Osteoblast (primary cell): ENCODE data around the gene DYRK1B. TPM values are rescaled to one million over a fixed set of nuclear protein-coding genes. Genes with fewer than 3 reads are reported as not detected.
"Not testable (repeated sequence)": the region's sequence is repeated elsewhere in the genome, so short reads cannot be mapped to it uniquely, and the experiment has no call there.

Source experiments
- DNase-seq: peaks from one replicate; pipeline ENCODE4 v3.0.0; 2011; ENCODE audit warnings: low spot score, mixed read lengths; ENCODE audit not compliant: insufficient read length; ENCODE audit errors: missing footprints
- H2AFZ ChIP-seq: 2 replicates; pipeline ENCODE4 v1.6.0; 2011; ENCODE audit warnings: mild to moderate bottlenecking, low read length
- H3K27ac ChIP-seq: 2 replicates; pipeline ENCODE4 v1.5.1; 2011; ENCODE audit warnings: mild to moderate bottlenecking, low read depth, low read length, moderate library complexity
- H3K27me3 ChIP-seq: 2 replicates; pipeline ENCODE4 v1.6.0; 2012; ENCODE audit warnings: mild to moderate bottlenecking, control low read depth, inconsistent platforms, low read length, moderate library complexity; ENCODE audit not compliant: insufficient read depth
- H3K36me3 ChIP-seq: 2 replicates; pipeline ENCODE4 v1.5.1; 2011; ENCODE audit warnings: mild to moderate bottlenecking, low read length, control low read depth, moderate library complexity; ENCODE audit not compliant: insufficient read depth
- H3K4me1 ChIP-seq: 2 replicates; pipeline ENCODE4 v1.5.1; 2011; ENCODE audit warnings: mild to moderate bottlenecking, low read length, control low read depth, moderate library complexity; ENCODE audit not compliant: insufficient read depth
- H3K4me2 ChIP-seq: 2 replicates; pipeline ENCODE4 v1.6.0; 2011; ENCODE audit warnings: mild to moderate bottlenecking, low read length; ENCODE audit not compliant: insufficient read depth
- H3K4me3 ChIP-seq: fragments of 200-600 bp; sonication (generic); 3 replicates; pipeline ENCODE4 v1.5.1; 2012; ENCODE audit warnings: mild to moderate bottlenecking, low read length, inconsistent platforms; ENCODE audit not compliant: insufficient read depth
- H3K79me2 ChIP-seq: 2 replicates; pipeline ENCODE4 v1.6.0; 2012; ENCODE audit warnings: mild to moderate bottlenecking, low read length, control low read depth, inconsistent platforms; ENCODE audit not compliant: insufficient read depth
- H3K9me3 ChIP-seq: 2 replicates; pipeline ENCODE4 v1.5.1; 2011; ENCODE audit warnings: low read depth, low read length, control low read depth
- H4K20me1 ChIP-seq: 2 replicates; pipeline ENCODE4 v1.6.0; 2012; ENCODE audit warnings: mild to moderate bottlenecking, low read length, control low read depth; ENCODE audit not compliant: insufficient read depth
- CTCF ChIP-seq: IDR thresholded peaks from 2 replicates; pipeline ENCODE4 v1.5.1; 2011; ENCODE audit warnings: mild to moderate bottlenecking, low read depth, low read length, moderate library complexity; ENCODE audit errors: extremely low read depth
- total RNA-seq: library from RNA; depleted of rRNA; stranded (reverse); fragments of >200 nt; gene quantifications from 2 replicates; pipeline ENCODE4 v1.2.3, GENCODE V29; 2012

DYRK1B gene
- total RNA-seq, 1 donor: 19.5 TPM

- H4K20me1 ChIP-seq: no peaks in the 10 kb centered on the region
- H3K27ac ChIP-seq: no peak overlapping the region
- H3K79me2 ChIP-seq: no peaks in the 10 kb centered on the region
- no peaks in the 10 kb centered on the region for H3K9me3 ChIP-seq
- no peak overlapping the region for H3K4me2 ChIP-seq
- H3K27me3 ChIP-seq: no peaks in the 10 kb centered on the region
- H2AFZ ChIP-seq: no peak overlapping the region
- peaks cover 3% of the 10 kb centered on the region for H3K4me1 ChIP-seq
- no peaks in the 10 kb centered on the region for H3K36me3 ChIP-seq
- H3K4me3 ChIP-seq: no peak overlapping the region
- TF ChIP-seq CTCF: no peak
- DNase-seq: no peak
Measured at GRCh38 chr19:39814595-39814994, 19.4 kb downstream of the DYRK1B start.

- H2AFZ ChIP-seq, H3K79me2 ChIP-seq, H3K4me2 ChIP-seq, H3K9me3 ChIP-seq, H3K4me1 ChIP-seq, DNase-seq, H4K20me1 ChIP-seq, H3K27ac ChIP-seq, H3K27me3 ChIP-seq, H3K4me3 ChIP-seq, H3K36me3 ChIP-seq: not testable (repeated sequence)
Measured at GRCh38 chr19:39814111-39814510, 19.9 kb downstream of the DYRK1B start.

GRCh38 chr19:39813264-39813993 is 20.5 kb downstream of the DYRK1B start:
- H3K27me3 ChIP-seq: no peaks in the 10 kb centered on the region
- H3K4me2 ChIP-seq: no peak overlapping the region
- TF ChIP-seq CTCF: no peak
- H3K27ac ChIP-seq: no peak overlapping the region
- H3K4me3 ChIP-seq: no peak overlapping the region
- H4K20me1 ChIP-seq: no peaks in the 10 kb centered on the region
- H3K79me2 ChIP-seq: no peaks in the 10 kb centered on the region
- H2AFZ ChIP-seq: no peak overlapping the region
- peak; percentile 48 for DNase-seq
- H3K4me1 ChIP-seq: peaks cover 3% of the 10 kb centered on the region
- H3K36me3 ChIP-seq: no peaks in the 10 kb centered on the region
- H3K9me3 ChIP-seq: no peaks in the 10 kb centered on the region

GRCh38 chr19:39811064-39811463 is 22.9 kb downstream of the DYRK1B start:
- no peak for TF ChIP-seq CTCF
- H3K36me3 ChIP-seq: no peaks in the 10 kb centered on the region
- H3K27me3 ChIP-seq: no peaks in the 10 kb centered on the region
- H3K79me2 ChIP-seq: no peaks in the 10 kb centered on the region
- H4K20me1 ChIP-seq: no peaks in the 10 kb centered on the region
- no peak overlapping the region for H3K4me2 ChIP-seq
- peaks cover 3% of the 10 kb centered on the region for H3K4me1 ChIP-seq
- no peak overlapping the region for H3K4me3 ChIP-seq
- H3K27ac ChIP-seq: no peak overlapping the region
- DNase-seq: no peak
- no peak overlapping the region for H2AFZ ChIP-seq
- no peaks in the 10 kb centered on the region for H3K9me3 ChIP-seq
